C4-2B (cell line): ENCODE results near the gene CNTN6.

ENCODE experiments used
- H3K27ac ChIP-seq: fragments of 450-650 bp; 2 replicates; pipeline ENCODE4 v1.5.1; 2017
- CTCF ChIP-seq: fragments of 450-650 bp; conservative IDR thresholded peaks from 2 replicates; pipeline ENCODE4 v1.5.1; 2017; ENCODE audit warnings: mild to moderate bottlenecking
- ZFX ChIP-seq: fragments of 450-650 bp; IDR thresholded peaks from 2 replicates; pipeline ENCODE4 v1.6.1; 2017

The CNTN6 gene

GRCh38 chr3:1423566-1424089, 330.8 kb downstream of the CNTN6 start:
- TF ChIP-seq ZFX = no peak
- TF ChIP-seq CTCF = no peak
- H3K27ac ChIP-seq = no peak overlapping the region

- no peak overlapping the region for H3K27ac ChIP-seq
- TF ChIP-seq CTCF (peak; percentile 60), ZFX (no peak)
Observed at GRCh38 chr3:1439395-1439794, 346.6 kb downstream of the CNTN6 start.

- no peak for TF ChIP-seq CTCF
- TF ChIP-seq ZFX = no peak
- no peak overlapping the region for H3K27ac ChIP-seq
Observed at GRCh38 chr3:1442271-1442670, 349.4 kb downstream of the CNTN6 start.

DNA sequence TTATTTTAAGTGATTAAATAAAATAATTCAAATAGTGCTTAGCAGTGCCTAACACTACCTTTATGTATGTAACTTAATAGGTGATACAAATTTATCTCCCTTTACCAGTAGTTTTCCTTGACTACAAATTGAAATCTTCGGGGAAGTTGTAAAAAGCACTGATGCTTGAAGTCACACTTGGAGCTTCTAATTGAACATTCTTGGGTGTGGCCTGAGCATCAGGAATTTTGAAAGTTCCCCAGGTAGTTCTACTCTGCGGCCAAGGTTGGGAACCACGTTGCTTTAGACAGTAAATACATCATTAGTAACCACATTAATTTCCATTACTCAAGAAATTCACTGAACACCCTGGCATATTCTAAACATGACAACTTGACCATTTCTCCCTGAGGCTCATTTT, 351.4 kb downstream of the CNTN6 start:
- no peak overlapping the region for H3K27ac ChIP-seq
- TF ChIP-seq ZFX (no peak), CTCF (no peak)

GRCh38 chr3:1446531-1446930, 353.7 kb downstream of the CNTN6 start:
- TF ChIP-seq CTCF = no peak
- TF ChIP-seq ZFX = no peak
- H3K27ac ChIP-seq = no peak overlapping the region

- no peak for TF ChIP-seq ZFX
- TF ChIP-seq CTCF = no peak
- H3K27ac ChIP-seq = no peak overlapping the region
Observed at GRCh38 chr3:1447452-1447851, 354.6 kb downstream of the CNTN6 start.

DNA sequence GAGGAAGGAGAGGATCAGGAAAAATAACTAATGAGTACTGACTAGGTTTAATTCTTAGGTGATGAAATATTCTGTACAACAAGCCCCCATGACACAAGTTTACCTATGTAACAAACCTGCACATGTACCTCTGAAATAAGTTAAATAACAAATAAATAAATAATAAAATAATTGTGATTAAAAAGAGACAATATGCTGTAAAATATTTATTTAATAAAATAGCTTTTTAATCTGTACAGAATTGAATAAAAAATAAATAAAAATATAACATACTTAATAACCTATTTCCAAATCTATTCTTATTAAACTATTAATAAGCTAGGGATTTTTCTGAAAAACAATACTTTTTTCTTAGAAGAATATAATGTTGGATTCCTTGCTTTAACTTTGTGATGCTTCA, 355.6 kb downstream of the CNTN6 start:
- H3K27ac ChIP-seq = no peak overlapping the region
- TF ChIP-seq ZFX (no peak), CTCF (no peak)
